Large intestine (tissue), 3 donors: ENCODE data around the gene FMN1. TPM values are rescaled to one million over a fixed set of nuclear protein-coding genes. Genes with fewer than 3 reads are reported as not detected.

Experiments used
- DNase-seq, 2 donors: peaks; one replicate each; pipeline versions ENCODE4 v3.0.0 to v3.0.0-alpha.2; 2013
- H3K27ac ChIP-seq: one replicate; pipeline ENCODE4 v1.5.1; 2013; ENCODE audit warnings: low read length
- H3K27me3 ChIP-seq: 2 replicates; pipeline ENCODE4 v1.6.1; 2013; ENCODE audit warnings: low read length; ENCODE audit not compliant: control insufficient read depth, insufficient read depth
- H3K36me3 ChIP-seq: 2 replicates; pipeline ENCODE4 v1.6.1; 2013; ENCODE audit warnings: low read length; ENCODE audit not compliant: control insufficient read depth, insufficient read depth
- H3K4me1 ChIP-seq: one replicate; pipeline ENCODE4 v1.6.1; 2013; ENCODE audit warnings: low read length; ENCODE audit not compliant: control insufficient read depth, insufficient read depth
- H3K4me3 ChIP-seq: one replicate; pipeline ENCODE4 v1.5.1; 2013; ENCODE audit warnings: low read length
- H3K9me3 ChIP-seq: one replicate; pipeline ENCODE4 v1.6.1; 2013; ENCODE audit warnings: mild to moderate bottlenecking, low read depth, low read length, moderate library complexity; ENCODE audit not compliant: control insufficient read depth
- WGBS: methylation state at CpG from one replicate; pipeline ENCODE4 v1.1.5; 2013; ENCODE audit warnings: low lambda C conversion rate; ENCODE audit not compliant: insufficient coverage; 5-methylcytosine and 5-hydroxymethylcytosine counted together
- polyA plus RNA-seq: library from polyadenylated mRNA; unstranded; fragments of 120-200 nt; gene quantifications from one replicate; pipeline ENCODE4 v1.2.1, GENCODE V29; 2013

FMN1 gene
- polyA plus RNA-seq, 1 donor = 0.88 TPM

- no peak for DNase-seq
- no peak overlapping the region for H3K27ac ChIP-seq
- peaks cover 20% of the 10 kb centered on the region for H3K9me3 ChIP-seq
- no CpG with 5 or more reads among the region's 4 CpGs for WGBS
- peaks cover 12% of the 10 kb centered on the region for H3K27me3 ChIP-seq
- H3K4me3 ChIP-seq = no peak overlapping the region
- H3K4me1 ChIP-seq = no peaks in the 10 kb centered on the region
- H3K36me3 ChIP-seq = no peaks in the 10 kb centered on the region
Observed at GRCh38 chr15:32737304-32737703, 457.2 kb downstream of the FMN1 start.

GRCh38 chr15:32736701-32737061 lies 457.8 kb downstream of the FMN1 start:
- WGBS = no CpG with 5 or more reads among the region's 2 CpGs
- Histone ChIP-seq H3K27ac (no peak overlapping the region), H3K4me3 (no peak overlapping the region), H3K36me3 (no peaks in the 10 kb centered on the region), H3K9me3 (peaks cover 27% of the 10 kb centered on the region), H3K27me3 (peaks cover 16% of the 10 kb centered on the region), H3K4me1 (no peaks in the 10 kb centered on the region)
- DNase-seq = no peak

- Histone ChIP-seq H3K36me3 (no peaks in the 10 kb centered on the region), H3K4me1 (no peaks in the 10 kb centered on the region), H3K4me3 (no peak overlapping the region), H3K9me3 (peaks cover 32% of the 10 kb centered on the region), H3K27ac (no peak overlapping the region), H3K27me3 (peaks cover 17% of the 10 kb centered on the region)
- 100% methylated on average over 1 of the region's 2 CpGs for WGBS
- DNase-seq = no peak
Observed at GRCh38 chr15:32735989-32736700, 458.4 kb downstream of the FMN1 start.

GRCh38 chr15:32733281-32733680 lies 461.2 kb downstream of the FMN1 start:
- Histone ChIP-seq H3K4me1 (peaks cover 7% of the 10 kb centered on the region), H3K27ac (no peak overlapping the region), H3K36me3 (no peaks in the 10 kb centered on the region), H3K27me3 (peaks cover 20% of the 10 kb centered on the region), H3K4me3 (no peak overlapping the region), H3K9me3 (peaks cover 38% of the 10 kb centered on the region)
- DNase-seq = no peak
- no CpG with 5 or more reads among the region's 3 CpGs for WGBS

GRCh38 chr15:32732574-32733157 lies 461.8 kb downstream of the FMN1 start:
- Histone ChIP-seq H3K27ac (no peak overlapping the region), H3K4me3 (no peak overlapping the region), H3K4me1 (peaks cover 7% of the 10 kb centered on the region), H3K27me3 (peaks cover 20% of the 10 kb centered on the region), H3K9me3 (peaks cover 38% of the 10 kb centered on the region), H3K36me3 (no peaks in the 10 kb centered on the region)
- 88% methylated on average over 4 of the region's 6 CpGs for WGBS
- no peak for DNase-seq

GRCh38 chr15:32730677-32731654 lies 463.5 kb downstream of the FMN1 start:
- Histone ChIP-seq H3K36me3 (no peaks in the 10 kb centered on the region), H3K9me3 (peaks cover 38% of the 10 kb centered on the region), H3K4me1 (peaks cover 7% of the 10 kb centered on the region), H3K27me3 (peaks cover 16% of the 10 kb centered on the region), H3K4me3 (no peak overlapping the region), H3K27ac (no peak overlapping the region)
- no CpG with 5 or more reads among the region's 27 CpGs for WGBS
- DNase-seq = peak; percentile 81 to 84

GRCh38 chr15:32729700-32730395 lies 464.7 kb downstream of the FMN1 start:
- H3K4me3 ChIP-seq = no peak overlapping the region
- H3K27ac ChIP-seq = no peak overlapping the region
- no peak for DNase-seq
- 70% methylated on average over 2 of the region's 10 CpGs for WGBS
- peaks cover 14% of the 10 kb centered on the region for H3K27me3 ChIP-seq
- H3K9me3 ChIP-seq = peaks cover 38% of the 10 kb centered on the region
- no peaks in the 10 kb centered on the region for H3K36me3 ChIP-seq
- H3K4me1 ChIP-seq = peaks cover 7% of the 10 kb centered on the region

- no peaks in the 10 kb centered on the region for H3K36me3 ChIP-seq
- WGBS = no CpG with 5 or more reads among the region's 2 CpGs
- H3K27ac ChIP-seq = no peak overlapping the region
- H3K9me3 ChIP-seq = peaks cover 8% of the 10 kb centered on the region
- peaks cover 41% of the 10 kb centered on the region for H3K27me3 ChIP-seq
- H3K4me3 ChIP-seq = no peak overlapping the region
- peaks cover 5% of the 10 kb centered on the region for H3K4me1 ChIP-seq
- no peak for DNase-seq
Observed at GRCh38 chr15:32723171-32723948, 471.2 kb downstream of the FMN1 start.

GRCh38 chr15:32722136-32722535 lies 472.4 kb downstream of the FMN1 start:
- no peak overlapping the region for H3K27ac ChIP-seq
- H3K27me3 ChIP-seq = peaks cover 51% of the 10 kb centered on the region
- H3K4me1 ChIP-seq = peaks cover 5% of the 10 kb centered on the region
- no peaks in the 10 kb centered on the region for H3K36me3 ChIP-seq
- no peak for DNase-seq
- peaks cover 15% of the 10 kb centered on the region for H3K9me3 ChIP-seq
- H3K4me3 ChIP-seq = no peak overlapping the region
